ENCODE measurements around the gene ADCY7.

GRCh38 chr16:50267151-50267631 is 840 bp downstream of the ADCY7 start:
- TF ChIP-seq, protein P1, sequence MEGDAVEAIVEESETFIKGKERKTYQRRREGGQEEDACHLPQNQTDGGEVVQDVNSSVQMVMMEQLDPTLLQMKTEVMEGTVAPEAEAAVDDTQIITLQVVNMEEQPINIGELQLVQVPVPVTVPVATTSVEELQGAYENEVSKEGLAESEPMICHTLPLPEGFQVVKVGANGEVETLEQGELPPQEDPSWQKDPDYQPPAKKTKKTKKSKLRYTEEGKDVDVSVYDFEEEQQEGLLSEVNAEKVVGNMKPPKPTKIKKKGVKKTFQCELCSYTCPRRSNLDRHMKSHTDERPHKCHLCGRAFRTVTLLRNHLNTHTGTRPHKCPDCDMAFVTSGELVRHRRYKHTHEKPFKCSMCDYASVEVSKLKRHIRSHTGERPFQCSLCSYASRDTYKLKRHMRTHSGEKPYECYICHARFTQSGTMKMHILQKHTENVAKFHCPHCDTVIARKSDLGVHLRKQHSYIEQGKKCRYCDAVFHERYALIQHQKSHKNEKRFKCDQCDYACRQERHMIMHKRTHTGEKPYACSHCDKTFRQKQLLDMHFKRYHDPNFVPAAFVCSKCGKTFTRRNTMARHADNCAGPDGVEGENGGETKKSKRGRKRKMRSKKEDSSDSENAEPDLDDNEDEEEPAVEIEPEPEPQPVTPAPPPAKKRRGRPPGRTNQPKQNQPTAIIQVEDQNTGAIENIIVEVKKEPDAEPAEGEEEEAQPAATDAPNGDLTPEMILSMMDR (IDR thresholded peaks at IDR 0.05): no peak
- TF ChIP-seq POLR2AphosphoS5 (IDR thresholded peaks at IDR 0.05): no peak
- TF ChIP-seq POLR2A (IDR thresholded peaks at IDR 0.05): no peak

All from gastroesophageal sphincter (tissue), 3 donors.